Activated CD4-positive, alpha-beta T cell treated with anti-CD3 and anti-CD28 coated beads for 24 hours (primary cell): ENCODE results near the gene PCMT1.
"Not testable (repeated sequence)": the region's sequence is repeated elsewhere in the genome, so short reads cannot be mapped to it uniquely, and the experiment has no call there.

Experiments used
- DNase-seq, 2 donors: peaks; one replicate each; pipeline ENCODE4 v3.0.0-alpha.2; 2020; ENCODE audit warnings: low read depth in 2 of 2

Gene PCMT1

DNA sequence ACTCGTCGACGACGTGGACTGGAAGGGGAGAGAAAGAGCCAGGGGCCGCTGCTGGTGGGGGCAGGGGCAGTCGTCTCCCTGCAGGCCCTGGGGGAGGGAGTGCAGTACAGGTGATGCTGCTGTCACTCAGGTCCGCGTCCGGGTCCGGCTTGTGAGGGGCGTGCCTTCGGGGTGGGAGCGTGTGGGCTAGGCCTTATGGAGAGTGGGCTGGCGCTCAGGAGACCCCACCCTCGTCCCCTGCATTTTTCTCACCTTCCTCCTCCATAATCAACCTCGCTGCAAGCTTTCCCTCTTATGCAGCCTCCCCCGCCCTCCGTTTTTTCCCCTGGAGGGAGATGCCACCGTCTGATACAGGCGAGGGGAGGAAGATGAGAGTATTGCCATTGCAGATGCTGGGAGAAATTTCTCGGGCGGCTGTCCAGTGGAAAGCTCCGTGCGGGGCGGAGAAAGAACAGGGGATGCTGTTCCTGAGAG, 632 bp downstream of the PCMT1 start:
- peak; percentile 24 to 58 for DNase-seq

DNA sequence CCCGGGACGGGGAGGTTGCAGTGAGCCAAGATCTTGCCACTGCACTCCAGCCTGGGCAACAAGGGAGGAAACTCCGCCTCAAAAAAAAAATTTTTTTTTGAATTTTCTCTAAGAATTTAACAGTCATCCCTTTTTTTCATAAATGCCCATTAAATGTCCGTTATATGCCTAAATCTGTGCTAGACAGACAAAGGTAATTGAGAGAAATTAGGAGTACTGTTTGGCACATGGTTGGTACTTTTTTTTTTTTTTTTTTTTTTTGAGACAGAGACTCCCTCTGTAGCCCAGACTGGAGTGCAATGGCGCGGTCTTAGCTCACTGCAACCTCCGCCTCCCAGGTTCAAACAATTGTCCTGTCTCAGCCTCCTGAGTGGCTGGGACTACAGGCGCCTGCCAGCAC, 1.7 kb downstream of the PCMT1 start:
- no peak for DNase-seq

DNA sequence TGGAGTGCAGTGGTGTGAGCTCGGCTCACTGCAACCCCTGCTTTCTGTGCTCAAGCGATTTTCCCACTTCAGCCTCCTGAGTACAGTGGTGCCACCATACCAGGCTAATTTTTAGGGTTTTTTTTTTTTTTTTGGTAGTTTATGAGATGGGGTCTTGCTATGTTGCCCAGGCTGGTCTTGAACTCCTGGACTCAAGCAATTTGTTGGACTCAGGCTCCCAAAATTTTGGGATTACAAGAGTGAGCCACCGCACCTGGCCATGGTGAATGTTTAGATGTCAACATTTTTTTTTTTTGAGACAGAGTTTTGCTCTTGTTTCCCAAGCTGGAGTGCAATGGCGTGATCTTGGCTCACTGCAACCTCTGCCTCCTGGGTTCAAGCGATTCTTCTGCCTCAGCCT, 2.4 kb downstream of the PCMT1 start:
- not testable (repeated sequence) for DNase-seq

DNA sequence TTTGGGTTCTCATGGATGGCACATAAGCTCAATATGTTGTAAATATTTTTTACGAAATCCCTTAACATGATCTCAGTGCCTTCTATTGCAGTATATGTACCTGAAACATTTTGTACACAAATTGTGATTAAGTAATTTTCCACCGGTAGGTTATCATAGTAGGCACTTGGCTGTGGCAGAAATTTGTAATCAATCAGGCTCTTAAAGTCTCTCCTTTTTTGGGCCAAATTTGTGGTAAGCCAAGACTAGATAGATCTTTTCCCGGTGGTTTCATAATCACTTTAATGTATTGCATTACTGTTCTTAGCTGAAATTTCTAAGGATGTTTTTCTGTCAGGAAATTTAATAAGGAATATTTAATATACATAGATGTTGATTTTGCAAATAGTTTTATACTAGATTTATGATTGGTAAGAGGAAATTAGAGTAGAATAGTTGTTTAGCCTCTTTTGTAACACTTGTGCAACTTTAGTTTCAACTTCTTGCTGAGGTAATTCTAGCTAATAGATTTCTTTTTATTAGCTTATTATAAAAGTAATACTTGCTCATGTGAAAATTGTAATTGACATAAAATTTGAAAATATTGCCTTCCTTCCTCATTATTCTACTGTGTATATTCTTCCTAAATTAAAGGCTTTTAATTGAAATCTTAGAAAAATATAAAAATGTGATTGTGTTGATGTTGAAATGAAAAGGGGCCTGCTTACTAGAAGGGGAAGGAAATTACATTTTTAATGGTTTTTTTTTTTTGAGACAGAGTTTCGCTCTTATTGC, 3.2 kb downstream of the PCMT1 start:
- no peak for DNase-seq

DNA sequence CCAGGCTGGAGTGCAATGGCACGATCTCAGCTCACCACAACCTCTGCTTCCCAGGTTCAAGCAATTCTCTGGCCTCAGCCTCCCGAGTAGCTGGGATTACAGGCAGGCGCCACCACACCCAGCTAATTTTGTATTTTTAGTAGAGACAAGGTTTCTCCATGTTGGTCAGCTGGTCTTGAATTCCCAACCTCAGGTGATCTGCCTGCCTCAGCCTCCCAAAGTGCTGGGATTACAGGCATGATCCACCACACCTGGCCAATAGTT, 3.8 kb downstream of the PCMT1 start:
- DNase-seq: not testable (repeated sequence)

DNA sequence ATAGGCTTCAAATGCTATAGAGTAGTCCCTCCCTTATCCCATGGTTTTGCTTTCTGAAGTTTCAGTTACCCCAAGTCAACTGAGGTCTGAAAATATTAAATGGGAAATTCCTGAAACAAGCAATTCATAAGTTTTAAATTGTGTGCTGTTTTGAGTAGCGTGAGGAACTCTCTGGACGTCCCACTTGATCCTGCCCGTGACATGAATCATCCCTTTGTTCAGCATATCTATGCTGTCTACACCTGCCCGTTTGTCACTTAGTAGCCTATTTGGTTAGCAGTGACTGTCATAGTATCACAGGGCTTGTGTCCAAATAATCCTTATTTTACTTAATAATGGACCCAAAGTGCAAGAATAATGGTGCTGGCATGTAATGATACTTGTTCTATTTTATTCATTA, 5.0 kb downstream of the PCMT1 start:
- no peak for DNase-seq

DNA sequence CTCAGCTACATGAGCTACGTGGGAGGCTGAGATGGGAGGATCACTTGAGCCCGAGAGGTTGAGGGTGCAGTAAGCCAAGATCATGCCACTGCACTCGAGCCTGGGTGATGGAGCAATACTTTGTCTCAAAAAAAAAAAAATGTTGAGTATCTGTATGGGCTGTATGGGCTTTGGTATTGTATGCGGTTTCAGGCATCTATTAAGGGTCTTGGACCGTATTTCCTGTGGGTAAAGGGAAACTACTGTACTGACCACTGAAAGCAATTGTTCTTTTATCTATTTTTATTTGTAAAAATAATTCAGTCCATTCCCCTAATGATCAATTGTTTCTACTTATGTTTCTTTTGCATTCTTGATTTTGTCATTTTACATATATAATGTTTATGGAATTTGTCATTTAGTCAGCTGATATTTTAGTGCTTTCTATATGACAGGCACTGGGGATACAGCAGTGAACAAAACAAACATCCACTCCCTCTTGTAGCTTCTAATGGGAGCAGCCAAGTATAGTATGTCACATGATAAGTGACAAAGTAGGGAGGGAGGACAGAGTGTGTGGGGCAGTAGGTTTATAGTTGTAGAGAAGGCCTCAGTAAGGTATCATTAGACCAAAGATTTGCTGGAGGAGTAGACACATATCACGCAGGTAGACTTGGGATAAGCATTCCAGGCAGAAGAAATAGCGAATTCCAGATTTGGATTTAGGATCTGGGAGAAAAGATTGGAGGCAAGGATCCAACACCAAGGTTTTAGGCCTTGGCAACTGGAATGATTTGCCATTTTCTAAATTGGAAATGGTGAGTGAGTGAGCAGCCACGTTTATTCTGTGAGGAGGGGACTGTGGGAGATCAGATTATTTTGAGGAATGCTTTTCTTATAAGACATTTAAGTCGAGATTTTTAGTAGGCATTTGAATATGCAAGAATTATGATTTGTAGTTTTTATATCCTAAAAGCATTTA, 6.0 kb downstream of the PCMT1 start:
- no peak for DNase-seq

DNA sequence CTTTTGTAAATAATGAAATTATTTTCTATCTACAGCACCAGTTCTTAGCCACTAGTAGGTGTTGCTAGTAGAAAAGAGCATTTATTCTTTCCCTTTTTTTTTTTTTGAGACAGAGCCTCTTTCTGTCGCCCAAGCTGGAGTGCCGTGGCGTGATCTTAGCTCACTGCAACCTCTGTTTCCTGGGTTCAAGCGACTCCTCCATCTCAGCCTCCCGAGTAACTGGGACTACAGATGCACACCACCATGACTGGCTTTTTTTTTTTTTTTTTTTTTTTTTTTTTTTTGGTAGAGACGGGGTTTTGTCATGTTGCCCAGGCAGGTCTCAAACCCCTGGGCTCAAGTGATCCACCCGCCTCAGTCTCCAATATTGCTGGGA, 6.7 kb downstream of the PCMT1 start:
- no peak for DNase-seq

DNA sequence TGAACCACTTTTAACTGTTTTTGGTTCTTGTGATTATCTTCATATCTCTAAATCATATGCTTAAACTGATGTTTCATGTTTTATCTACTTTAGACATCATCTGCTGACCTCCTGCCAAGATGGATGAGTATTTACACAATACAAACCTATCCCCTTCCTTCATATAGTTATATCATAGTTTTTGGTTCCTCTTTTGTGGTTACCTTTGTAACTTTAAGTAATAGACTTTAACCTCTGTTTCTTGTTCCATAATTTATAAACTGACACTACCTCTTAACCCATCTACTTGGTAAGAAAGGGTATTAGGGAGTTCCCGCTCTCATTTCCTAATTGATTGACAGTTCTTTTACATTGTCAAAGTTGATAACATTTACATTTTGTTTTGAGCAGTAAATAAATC, 11.9 kb downstream of the PCMT1 start:
- no peak for DNase-seq

DNA sequence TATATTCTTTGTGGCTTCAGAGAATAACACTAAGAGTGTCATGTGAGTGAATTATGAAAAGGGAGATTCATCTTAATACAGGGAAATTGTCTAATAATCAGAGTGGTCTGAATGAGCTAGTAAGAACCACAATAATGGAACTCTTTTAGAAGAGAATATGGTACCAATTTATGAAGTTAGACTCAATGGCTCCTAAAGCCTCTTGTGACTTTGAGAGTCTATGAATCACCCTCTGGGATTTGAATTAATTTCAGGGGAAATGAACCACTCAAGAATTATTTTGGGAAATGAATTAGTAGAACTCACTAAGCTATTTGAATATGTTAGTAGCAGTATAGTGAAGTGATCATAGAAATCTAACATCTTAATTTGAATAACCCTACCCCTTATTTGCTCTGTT, 14.3 kb downstream of the PCMT1 start:
- no peak for DNase-seq

DNA sequence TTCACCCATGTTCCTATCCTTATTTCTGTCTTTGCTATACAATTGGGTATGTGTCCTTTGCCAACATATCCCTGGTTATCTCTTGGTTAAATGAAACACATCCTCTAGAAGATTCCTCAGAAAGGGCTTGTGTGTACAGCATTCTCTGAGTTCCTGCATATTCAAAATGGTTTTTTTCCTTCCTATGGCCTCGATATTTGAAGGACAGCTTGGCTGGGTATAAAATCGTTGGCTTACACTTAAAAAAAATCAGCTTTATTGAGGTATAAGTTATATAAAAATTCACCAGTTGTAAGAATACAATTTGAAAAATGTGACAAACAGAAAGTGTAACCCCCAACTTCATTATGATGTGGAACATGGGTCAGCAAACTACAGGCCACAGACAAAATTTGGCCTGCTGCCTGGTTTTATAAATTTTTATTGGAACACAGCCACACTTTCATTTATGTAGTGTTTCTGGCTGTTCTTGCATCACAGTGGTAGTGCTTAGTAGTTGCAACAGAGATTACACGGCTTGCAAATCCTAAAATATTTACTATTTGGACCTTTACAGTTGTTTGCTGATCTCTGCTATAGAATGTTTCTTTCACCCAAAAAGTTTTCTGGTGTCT, 16.7 kb downstream of the PCMT1 start:
- no peak for DNase-seq

DNA sequence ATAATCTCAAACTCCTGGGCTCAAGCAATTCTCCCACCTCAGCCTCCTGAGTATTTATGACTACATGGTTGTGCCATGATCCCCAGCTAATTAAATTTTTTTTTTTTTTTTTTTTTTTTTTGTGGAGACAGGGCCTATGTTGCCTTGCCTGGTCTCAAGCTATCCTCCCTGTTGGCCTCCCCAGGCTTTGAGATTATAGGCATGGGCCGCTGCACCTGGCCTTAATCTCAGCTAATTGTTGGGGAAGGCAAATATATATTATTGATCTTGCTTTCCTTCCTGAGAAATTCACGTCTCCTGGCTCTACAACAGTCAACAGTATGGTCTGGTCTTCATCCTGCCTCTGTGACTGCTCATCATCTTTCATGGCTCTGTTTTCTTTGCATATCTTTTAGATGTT, 20.1 kb downstream of the PCMT1 start:
- no peak for DNase-seq

DNA sequence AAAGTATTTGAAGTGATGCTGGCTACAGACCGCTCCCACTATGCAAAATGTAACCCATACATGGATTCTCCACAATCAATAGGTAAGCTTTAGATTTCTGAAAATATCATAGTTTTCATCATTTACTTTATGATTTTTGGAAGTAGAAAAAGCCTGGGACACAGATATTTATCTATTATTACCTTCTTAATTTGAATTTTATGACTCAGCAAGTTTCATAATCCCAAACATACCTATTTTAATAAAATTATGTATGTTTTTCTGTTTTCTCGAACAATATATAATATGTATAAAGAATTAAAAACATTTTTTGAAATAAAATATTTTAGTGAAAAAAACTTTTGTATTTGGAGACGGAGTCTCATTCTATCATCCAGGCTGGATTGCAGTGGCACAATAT, 21.6 kb downstream of the PCMT1 start:
- no peak for DNase-seq

DNA sequence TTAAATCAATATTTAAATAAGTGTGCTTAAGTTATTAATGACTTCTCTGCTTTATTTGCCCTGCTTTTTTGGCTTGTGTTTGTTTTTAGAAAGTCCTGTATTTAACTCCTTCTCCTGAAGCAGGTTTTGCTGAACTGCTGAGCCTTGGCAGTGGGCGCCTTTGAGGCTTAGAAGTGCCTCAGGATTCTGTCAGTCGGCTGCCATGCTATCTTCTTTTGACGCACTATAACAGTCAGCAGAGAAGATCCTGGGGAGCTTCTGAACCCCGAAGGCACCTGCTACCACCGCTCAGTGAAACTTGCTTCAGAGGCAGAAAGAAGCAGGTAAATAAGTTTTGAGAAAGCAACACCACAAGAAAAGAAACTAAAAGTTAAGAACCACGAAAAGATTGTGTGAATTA, 22.4 kb downstream of the PCMT1 start:
- no peak for DNase-seq

DNA sequence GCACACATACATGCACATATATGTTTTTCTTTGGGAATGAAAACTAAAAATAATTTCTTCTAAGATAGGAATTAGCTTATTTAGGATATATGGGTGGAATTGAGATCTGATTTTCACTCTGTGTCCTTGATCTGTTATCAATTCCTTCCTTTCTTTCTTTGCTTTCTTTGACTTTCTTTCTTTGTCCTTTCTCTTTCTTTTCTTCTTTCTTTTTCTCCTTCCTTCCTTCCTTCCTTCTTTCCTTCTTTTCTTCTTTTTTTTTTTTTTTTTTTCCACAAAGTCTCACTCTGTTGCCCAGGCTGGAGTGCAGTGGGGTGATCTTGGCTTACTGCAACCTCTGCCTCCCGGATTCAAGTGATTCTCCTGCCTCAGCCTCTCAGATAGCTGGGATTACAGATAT, 28.1 kb downstream of the PCMT1 start:
- DNase-seq: no peak

DNA sequence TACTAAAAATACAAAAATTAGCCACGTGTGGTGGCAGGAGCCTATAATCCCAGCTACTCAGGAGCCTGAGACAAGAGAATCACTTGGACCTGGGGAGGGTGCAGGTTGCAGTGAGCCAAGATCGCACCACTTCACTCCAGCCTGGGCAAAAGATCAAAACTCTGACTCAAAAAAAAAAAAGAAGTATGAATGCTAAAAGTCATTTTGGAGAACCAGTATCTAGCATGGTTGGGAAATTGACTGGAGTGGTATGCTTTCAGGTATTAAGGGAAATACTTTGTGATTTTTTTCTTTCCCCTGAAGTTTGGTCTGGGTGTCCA, 30.1 kb downstream of the PCMT1 start:
- DNase-seq: no peak

DNA sequence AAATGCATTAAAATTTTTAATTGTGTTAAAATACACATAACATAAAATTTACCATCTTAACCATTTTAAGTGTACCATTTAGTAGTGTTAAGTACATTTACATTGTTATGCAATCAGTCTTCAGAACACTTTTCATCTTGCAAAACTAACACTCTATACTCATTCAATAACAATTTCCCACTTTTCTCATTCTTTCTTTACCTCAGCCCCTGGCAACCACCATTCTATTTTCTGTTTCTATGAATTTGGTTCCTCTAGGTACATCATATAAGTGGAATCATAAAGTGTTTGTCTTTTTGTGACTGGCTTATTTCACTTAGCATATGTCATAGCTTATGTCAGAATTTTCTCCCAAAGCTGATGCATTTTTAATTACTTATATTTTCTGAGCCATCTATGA, 32.2 kb downstream of the PCMT1 start:
- DNase-seq: no peak

DNA sequence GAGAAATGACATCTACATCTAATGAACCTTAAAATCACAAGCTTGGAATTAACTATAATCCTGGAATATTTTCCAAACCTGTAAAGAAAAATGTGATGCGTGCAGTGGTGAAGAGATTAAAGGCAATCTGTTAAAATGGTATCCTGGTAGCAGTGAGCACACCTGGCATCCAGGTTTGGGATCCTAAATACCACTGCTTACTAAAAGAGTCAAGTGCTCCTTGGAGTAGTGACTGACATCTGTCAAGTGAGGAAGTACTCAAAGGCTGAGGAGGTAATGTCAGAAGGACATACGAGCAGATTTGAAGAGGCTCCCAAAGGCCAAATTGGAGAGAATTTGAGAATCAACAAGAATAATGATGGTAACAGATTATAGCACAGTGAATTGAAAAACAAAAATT, 32.8 kb downstream of the PCMT1 start:
- no peak for DNase-seq

DNA sequence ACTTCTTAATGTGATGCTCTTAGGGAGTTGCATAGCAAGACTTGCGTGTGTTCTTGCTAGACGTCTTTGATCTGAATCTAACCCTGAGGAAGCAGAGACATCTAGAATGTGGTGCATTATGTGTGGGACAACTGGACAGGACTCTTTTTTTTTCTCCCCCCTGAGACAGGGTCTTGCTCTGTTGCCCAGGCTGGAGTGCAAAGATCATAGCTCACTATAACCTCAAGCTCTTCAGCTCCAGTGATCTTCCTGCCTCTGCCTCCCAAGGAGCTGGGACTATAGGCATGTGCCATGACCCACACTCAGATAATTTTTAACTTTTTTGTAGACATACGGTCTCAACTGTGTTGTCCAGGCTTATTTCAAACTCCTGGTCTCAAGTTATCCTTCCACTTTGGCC, 34.0 kb downstream of the PCMT1 start:
- no peak for DNase-seq

DNA sequence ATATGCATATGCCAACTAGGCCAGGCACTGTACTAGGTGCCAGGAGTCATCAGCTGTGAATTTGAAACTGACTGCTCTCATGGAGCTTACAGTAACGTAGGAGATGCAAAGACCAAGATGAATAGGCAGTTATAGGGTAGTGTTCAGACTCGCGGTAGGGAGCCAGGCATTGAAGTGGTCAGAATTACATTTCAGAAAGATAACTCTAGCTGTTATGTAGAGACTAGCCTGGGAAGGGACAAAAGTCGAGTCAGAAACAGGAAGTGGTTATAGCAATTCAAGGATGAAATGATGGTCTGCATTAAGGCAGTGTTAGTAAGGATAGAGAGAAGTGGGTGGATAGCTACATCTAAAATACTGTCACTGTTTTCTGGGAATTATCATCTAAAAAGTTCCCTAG, 56.6 kb downstream of the PCMT1 start:
- DNase-seq: no peak

DNA sequence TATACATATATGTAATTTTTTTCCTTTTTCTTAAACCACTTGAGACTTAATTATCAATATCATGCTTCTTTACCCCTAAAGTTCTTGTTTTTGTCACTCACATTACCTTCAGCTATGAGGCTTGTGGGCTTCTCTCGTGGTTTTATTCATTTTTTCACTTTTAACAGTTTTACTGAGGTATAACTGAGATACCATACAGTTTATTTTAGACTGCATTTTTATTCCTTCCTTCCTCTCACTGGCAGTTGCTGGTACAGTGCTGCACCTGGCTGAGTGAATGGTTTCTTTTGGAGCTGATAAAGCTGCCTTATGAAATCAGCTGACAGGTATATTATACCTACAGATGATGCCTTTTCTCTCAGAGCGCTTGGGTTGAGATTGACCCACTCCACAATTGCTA, 60.3 kb downstream of the PCMT1 start:
- DNase-seq: no peak

DNA sequence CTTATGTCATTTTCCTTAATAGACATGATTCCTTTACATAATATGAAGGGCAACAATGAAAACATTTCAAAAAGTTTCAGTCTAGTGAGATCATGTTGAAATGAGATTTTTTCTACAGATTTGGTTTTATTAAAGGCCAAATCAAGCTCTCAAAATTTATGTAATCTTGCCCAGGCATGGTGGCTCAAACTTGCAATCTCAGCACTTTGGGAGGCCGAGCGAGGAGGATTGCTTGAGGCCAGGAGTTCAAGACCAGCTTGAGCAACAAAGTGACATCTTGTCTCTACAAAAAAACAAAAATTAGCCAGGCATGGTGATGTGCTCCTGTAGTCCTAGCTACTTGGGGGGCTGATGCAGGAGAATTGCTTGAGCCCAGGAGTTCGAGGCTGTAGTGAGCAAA, 63.8 kb downstream of the PCMT1 start:
- no peak for DNase-seq

DNA sequence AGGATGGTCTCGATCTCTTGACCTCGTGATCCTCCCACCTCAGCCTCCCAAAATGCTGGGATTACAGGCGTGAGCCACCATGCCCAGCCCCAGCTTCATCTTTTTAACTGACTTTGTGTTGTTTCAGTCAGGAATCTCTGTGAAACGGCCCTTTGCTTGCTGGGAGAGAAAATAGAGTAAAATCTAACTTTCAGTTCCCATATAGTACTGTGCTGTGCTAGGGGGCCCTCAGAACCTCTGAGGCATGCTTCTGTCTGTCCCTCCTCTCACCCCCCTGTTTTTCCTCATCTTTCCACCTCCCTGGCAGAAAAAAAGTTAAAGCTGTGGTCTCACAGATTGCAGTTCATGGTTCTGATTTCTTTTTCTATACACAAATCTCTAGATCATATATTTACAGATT, 66.2 kb downstream of the PCMT1 start:
- no peak for DNase-seq
